ENCODE results near the gene NUMA1.

The NUMA1 gene

DNA sequence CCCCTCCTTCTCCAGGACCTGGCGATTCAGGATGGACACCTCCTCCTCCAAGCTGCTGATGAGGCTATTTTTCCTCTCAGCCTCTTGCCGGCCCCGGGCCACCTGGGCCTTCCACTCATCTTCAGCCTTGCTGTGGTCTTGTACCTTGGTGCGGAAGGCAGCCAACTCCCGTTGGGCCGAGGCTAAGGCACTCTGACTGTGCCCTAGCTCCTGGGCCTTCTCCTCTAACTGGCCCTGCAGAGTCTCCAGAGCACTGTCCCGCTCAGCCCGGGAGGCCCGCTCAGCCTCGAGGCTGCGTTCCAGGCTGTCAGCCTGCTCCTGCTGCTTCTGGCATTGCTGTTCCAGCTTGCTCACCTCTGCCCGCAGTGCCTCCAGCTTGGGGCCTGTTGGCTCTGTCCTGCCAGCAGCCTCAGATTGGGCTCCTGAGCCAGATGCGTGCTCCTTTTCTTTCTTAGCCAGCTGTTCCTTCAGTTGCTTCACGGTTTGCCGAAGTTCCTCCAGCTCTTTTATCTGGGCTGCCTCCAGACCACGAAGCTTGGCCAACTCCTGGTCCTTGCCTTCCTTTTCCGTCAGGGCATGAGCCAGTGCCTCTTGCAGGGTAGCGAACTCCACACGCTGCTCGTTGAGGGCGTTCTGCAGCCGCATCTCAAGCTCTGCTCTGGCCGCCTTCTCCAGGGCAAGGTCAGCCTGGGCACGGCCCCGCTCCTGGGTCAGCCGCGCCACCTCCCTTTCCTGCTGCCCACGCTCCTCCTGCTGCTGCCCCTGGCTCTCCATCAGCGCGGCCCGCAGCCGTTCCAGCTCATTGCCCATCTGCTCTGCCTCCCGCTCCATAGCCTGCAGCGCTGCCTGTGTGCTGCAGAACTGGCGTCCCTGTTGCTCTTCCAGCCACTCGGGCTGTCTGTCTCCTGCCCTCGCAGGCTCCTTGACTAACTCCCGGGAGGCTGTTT lies 66.3 kb downstream of the NUMA1 start:
- no peak for DNase-seq

DNA sequence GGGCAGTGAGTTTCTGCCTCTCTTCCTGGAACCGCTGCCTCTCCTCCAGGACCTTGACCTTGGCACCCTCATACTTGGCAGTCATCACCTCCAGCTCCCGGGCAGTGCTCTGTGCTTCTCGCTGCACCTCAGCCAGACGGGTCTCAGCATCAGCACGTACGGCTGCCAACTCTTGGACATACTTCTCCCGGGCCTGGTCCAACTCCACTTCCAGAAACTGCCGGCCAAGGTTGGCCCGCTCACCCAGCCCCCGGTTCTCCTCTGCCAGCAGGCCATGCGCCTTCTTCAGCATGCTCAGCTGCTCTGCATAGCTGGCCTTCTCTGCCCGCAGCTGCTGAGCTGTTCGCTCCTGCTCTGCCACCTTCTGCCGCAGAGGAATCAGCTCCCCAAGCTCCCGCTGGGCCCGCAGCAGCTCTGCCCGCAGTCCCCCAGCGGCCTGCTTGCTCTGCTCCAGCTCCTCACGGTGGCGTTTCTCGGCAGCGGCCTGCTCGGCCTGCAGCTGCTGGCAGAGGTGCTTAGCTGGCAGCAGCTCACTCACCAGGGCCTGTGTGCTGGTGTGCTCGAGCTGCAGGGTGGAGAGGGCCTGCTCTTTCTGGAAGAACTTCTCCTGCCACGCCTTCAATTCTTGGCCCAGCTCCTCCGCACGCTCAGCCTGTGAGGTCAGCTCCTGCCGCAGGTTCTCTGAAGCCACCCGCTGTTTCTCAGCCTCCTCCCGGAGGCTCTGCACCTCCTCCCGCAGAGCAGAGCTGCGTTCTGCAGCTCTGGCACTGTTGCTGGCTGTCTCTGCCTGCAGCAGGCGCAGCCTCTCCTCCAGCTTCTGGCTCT lies 67.2 kb downstream of the NUMA1 start:
- DNase-seq, result no peak

DNA sequence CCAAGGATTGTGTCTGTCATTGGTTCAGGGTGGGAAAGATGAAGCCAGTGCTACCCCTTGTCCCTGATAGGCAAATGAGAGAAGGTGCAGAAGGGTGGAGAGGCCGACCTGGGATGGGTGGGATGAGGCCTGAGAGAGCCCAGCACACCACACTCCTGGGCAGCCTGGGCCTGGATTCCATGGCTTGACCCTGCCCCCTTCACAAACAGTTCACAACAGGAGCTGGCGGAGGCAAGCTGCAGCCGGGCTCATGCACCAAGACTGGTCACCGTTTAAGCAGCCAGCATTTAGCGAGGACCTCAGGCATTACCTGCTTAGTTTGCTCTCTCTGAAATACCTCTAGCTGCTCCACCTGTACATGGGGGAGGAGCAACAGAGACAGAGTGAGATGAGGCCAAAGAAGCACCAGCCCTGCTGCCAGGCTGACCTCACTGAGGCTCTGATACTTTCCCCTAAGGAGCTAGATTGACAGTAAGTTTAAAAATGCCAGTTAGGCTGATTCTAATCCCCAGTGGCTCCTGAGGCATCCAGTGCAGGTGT lies 68.2 kb downstream of the NUMA1 start:
- no peak for DNase-seq

DNA sequence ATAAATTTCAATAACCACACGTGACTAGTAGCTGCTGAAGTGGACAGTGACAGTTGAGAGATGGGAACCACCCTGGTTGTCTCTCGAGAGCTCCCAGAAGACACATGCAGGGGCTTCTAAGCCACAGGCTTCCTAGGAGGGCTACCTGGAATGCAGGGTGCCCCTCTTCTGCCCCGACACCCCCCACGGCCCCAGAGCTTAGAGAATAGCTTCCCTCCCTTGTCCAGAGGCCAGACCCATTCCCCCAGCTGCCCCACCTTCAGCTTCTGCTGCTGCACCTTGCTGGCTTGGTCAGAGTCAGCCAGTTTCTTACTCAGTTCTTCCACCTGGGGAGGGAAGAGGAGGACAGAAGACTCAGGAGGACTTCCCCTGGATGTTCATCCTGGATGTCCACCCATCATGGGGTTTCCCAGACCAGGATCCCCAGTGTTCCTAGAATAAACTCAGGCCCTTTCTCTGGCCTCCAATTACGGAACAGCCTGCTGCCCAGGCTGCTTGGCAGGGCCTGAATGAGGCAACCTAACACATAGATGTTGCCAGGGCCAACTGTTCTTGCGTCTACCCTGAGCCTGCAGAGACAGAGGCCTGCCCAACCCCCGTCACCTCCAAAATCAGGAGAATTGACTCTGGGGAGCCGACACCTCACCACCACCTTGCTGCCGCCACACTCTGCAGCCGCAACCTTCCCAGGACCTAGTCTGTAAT lies 69.7 kb downstream of the NUMA1 start:
- no peak for DNase-seq

- DNase-seq, result no peak
Measured at GRCh38 chr11:72009156-72009555, 71.2 kb downstream of the NUMA1 start.

DNA sequence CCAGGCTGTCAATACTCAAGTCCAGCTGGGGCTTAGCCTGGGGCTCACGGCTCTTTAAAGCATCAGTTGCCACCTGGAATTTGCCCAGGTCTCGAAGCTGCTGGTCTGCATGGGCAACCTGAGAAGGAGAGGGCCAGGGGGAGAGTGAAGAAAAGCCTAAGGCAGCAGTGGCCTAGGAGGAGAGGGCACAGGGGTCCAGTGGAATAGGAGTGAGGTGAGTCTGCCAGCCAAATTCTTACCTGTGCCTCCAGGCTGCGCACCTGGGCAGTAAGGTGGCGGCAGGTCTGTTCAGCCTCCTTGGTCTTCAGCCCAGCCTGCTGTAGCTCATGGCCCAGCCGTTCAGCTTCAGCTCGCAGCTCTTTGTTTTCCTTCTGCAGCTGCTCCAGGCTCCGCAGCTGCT lies 71.6 kb downstream of the NUMA1 start:
- DNase-seq, result no peak

DNA sequence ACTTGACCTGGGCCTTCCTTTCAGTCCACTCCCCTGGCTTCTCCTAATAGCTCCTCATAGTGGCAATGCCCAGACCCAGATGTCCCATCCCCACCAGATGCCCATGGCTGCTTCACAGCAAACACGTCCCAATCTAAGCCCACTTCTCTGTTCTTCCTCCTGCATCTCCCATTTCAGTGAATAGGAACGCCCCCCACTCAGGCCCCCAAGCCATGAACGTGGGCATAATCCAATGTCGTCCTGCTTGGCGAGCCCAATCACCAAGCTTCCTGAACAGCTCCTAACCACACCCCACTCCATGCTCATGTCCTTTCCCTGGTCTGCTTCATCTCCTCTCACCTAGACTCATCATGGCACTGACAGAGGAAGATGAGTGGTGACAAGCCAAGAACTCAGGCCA lies 72.8 kb downstream of the NUMA1 start:
- no peak for DNase-seq

GRCh38 chr11:72007089-72007476 lies 73.3 kb downstream of the NUMA1 start:
- no peak for DNase-seq

- DNase-seq, result no peak
Measured at GRCh38 chr11:72006309-72007088, 73.8 kb downstream of the NUMA1 start.

- no peak for DNase-seq
Measured at GRCh38 chr11:72005347-72006260, 74.7 kb downstream of the NUMA1 start.

DNA sequence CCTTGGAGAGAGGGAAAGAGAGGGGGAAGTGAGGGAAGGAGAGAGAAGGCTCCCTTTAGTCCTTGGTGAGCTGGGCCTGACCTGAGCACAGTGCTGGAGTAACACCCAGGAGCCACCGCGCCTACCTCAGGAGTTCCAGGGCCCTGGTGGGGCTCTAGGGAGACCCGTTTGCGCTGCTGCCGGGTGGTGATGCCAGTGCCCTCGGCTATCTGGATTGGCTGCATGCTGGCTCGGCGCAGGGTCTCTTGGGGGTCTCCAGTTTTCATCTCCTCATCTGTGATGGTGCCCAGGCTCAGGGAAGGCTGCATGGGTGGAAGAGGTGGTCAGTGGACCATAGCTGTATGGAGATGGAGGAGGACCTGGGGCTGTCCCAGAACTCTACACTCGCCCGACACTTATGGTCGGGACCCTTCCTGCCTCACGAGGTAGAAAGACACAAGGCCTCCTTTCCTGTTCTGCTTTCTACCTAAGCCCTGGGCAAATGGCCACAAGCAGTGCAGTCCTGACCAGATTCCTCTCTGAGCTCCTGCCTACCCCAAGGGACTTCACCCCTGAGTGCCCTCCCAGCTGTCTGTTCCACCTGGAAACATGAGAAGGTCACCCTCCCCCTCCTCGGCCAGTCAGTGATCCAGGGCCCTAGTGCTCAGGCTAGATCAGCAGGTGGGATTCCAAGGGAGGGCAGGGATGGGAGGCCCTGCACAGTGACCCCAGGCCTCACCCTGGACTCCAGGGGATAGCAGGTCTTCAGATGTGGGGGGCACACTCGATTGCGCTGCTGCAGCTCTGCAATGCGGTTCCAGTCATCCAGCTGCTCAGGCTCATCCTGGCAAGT lies 75.6 kb downstream of the NUMA1 start:
- DNase-seq, result no peak

DNA sequence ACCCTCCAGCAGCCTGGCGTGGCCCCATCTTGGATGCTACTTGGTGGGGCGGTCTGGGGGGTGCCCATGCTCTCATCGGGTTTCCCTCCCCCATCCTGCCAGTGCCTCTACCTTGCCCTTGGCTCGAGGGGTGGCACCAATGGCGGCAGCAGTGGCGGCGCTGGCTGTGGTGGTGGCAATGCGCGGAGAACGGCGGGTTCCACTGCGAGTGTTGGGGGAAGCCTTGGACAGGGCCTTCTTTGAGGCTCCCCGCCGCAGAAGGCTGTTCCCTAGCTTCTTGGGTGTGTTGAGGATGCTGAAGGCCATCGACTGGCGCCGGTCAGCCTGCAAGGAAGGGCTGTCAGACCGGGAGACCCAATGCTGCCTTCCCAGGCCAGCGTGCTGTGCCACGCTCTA lies 76.6 kb downstream of the NUMA1 start:
- DNase-seq, result no peak

GRCh38 chr11:72002841-72003775 lies 77.2 kb downstream of the NUMA1 start:
- DNase-seq, result no peak

DNA sequence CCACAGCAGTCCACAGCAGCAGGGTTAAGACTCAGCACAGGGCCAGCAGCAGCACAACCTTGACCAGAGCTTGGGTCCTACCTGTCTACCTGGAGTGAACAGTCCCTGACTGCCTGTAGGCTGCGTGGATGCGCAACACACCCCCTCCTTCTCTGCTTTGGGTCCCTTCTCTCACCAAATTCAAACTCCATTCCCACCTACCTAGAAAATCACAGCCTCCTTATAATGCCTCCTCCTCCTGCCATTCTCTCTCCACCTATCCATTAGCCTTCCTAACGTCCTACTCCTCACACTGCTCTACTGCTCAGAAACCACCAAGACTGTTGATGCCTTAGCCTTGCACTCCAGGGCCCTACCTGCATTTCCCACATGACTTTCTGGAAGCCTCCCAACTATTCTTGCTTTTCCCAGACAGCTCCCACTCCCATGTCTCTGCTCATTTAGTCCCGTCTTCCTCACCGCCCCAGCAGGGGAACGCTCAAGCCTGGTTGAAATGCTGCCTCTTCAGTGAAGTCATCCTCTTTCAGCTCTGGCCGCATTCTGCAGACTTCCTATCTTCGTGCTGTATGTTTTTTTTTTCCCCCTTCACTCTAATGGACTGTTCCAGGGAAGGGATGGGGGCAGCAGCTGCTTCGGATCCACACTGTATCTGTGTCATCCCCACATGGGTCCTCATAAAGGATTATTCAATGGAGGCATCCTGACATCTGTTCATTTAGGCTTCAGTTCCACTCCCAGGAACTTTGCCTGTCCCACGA lies 78.3 kb downstream of the NUMA1 start:
- no peak for DNase-seq

- DNase-seq, result no peak
Measured at GRCh38 chr11:72001285-72001684, 79.1 kb downstream of the NUMA1 start.

DNA sequence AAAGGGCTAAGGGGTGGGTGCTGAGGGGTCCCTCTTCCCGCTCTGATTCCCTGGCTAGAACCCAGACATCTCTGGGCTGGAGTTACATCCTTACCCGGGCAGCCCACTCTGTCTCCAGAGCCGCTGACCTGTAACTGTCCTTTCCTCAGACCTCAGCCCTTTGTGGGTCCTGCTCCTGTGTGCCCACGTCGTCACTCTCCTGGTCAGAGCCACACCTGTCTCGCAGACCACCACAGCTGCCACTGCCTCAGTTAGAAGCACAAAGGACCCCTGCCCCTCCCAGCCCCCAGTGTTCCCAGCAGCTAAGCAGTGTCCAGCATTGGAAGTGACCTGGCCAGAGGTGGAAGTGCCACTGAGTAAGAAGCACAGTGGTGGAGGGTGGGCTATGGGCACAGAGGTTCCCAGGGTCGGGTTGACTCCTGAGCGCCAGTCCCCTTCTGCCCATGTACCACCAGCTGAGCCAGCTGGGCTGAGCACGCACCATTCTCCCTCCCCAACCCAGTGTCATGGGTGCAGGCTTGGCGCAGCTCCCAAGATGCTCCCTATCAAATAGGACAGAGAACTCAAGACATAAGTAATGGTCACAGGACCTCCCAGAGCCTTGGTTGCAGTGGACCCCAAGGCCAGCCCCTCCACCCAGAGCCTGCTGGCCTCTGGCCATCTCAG lies 80.0 kb downstream of the NUMA1 start:
- no peak for DNase-seq

DNA sequence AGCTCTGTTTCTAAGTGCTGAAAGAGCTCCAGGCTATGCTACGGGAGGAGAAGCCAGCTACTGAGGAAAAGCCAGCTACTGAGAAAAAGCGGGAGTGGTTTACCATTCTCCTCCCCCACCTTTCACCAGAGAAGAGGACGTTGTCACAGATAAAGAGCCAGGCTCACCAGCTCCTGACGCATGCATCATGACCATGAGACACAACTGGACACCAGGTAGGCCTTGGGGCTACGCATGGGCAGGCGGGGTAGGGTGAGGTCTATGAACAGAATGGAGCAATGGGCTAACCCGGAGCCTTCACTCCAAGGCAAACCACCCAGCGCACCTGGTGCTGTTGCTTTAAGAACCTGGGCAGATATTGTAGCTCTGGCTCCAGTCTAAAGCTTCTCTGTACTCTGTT lies 80.5 kb downstream of the NUMA1 start:
- DNase-seq, result no peak

GRCh38 chr11:71999362-71999761 lies 81.0 kb downstream of the NUMA1 start:
- no peak for DNase-seq
